ENCODE results near the gene C1QTNF12. TPM values are rescaled to one million over a fixed set of nuclear protein-coding genes. Genes with fewer than 3 reads are reported as not detected.

The C1QTNF12 gene
- total and polyA plus RNA-seq, 2 donors (not counting 3 experiments of a cell fraction or from before 2014, with no cell fraction given) = 1.0 to 1.9 TPM

GRCh38 chr1:1264026-1264425 lies 17.5 kb upstream of the C1QTNF12 start:
- no peaks in the 10 kb centered on the region for H3K9me1 ChIP-seq (replicated peaks; ENCODE audit: control insufficient read depth, extremely low read depth, insufficient read depth, low read length)
- no peaks in the 10 kb centered on the region for H3K27me3 ChIP-seq (ENCODE audit: control insufficient read depth in 2 of 2, insufficient read depth in 2 of 2, low read length in 2 of 2)
- peaks cover 9 to 37% of the 10 kb centered on the region in 2 experiments for H3K36me3 ChIP-seq (ENCODE audit: control insufficient read depth in 2 of 2, extremely low read depth in 1 of 2, insufficient read depth in 2 of 2, low read length in 2 of 2)
- DNase-seq (ENCODE audit: low read depth, low spot score) (no peak), FAIRE-seq (no peak)
- peak overlapping the region; percentile 54 for H3K27ac ChIP-seq (ENCODE audit: insufficient read depth, low read depth, low read length)
- H2AFZ ChIP-seq (ENCODE audit: low read depth, low read length) = no peak overlapping the region
- intact Hi-C loops (cut with micrococcal nuclease) (no loop called here), dilution Hi-C loops (cut with MboI; ENCODE audit: extremely low pct_ligation_motif_present, low sequenced_read_pairs) (no loop called here)
- peaks cover 24% of the 10 kb centered on the region for H3K4me1 ChIP-seq (ENCODE audit: control insufficient read depth, extremely low read depth, insufficient read depth, low read length)
- H3K79me2 ChIP-seq (ENCODE audit: control insufficient read depth, insufficient read depth, low read length) = peaks cover 37% of the 10 kb centered on the region
- ChIA-PET POLR2A (no interaction called here), CTCF (interaction anchor here (1.2 to 4.6 kb wide), 2 partner anchors 13 to 142 kb away, joined by 4 to 25 read pairs; no protein-coding TSS in a partner anchor)
- no peak overlapping the region for H3K4me3 ChIP-seq (replicated peaks in 1 of 3; ENCODE audit: insufficient read depth in 1 of 3, low read depth in 1 of 3, low read length in 3 of 3)
- no peaks in the 10 kb centered on the region for H4K20me1 ChIP-seq (replicated peaks; ENCODE audit: control insufficient read depth, extremely low read depth, insufficient read depth, low read length)
- no peak overlapping the region for H3K9ac ChIP-seq (replicated peaks; ENCODE audit: extremely low read depth, insufficient read depth, low read length)
- TF ChIP-seq CTCF (IDR thresholded peaks at IDR 0.05; ENCODE audit: extremely low read depth in 1 of 2, insufficient read depth in 1 of 2, low read depth in 1 of 2, low read length in 2 of 2) (no peak), GATA2 (IDR thresholded peaks at IDR 0.05; ENCODE audit: insufficient read depth, insufficient read length, low read depth, low read length) (no peak), MYC (IDR thresholded peaks at IDR 0.05; ENCODE audit: low read depth, low read length) (no peak), FOS (IDR thresholded peaks at IDR 0.05; ENCODE audit: borderline replicate concordance, insufficient read depth, low read length) (no peak), POLR2A (IDR thresholded peaks at IDR 0.05; ENCODE audit: low read depth, low read length) (no peak), POLR2AphosphoS5 (IDR thresholded peaks at IDR 0.05; ENCODE audit: insufficient read depth, low read depth, low read length) (no peak), EZH2 (IDR thresholded peaks at IDR 0.05; ENCODE audit: borderline replicate concordance, low read depth, low read length, severe bottlenecking) (no peak), JUN (IDR thresholded peaks at IDR 0.05; ENCODE audit: borderline replicate concordance, insufficient read depth, insufficient read length, low read depth) (no peak), MAX (IDR thresholded peaks at IDR 0.05; ENCODE audit: insufficient read depth, insufficient read length) (no peak)
- BruUV-seq (replicated peaks) = no TSS peak
- H3K4me2 ChIP-seq (ENCODE audit: insufficient read depth, low read length) = no peak overlapping the region
- no peaks in the 10 kb centered on the region for H3K9me3 ChIP-seq (replicated peaks; ENCODE audit: control insufficient read depth, insufficient read depth, low read length)
